ENCODE measurements around the gene IL6. TPM values are rescaled to one million over a fixed set of nuclear protein-coding genes. Genes with fewer than 3 reads are reported as not detected.

Gene IL6
- total and polyA plus RNA-seq, 9 of the 15 experiments (the other 6 are each of a cell fraction or from before 2014, with no cell fraction given), result 0.76 to 2.9 (median 1.5) TPM

GRCh38 chr7:22696541-22697228 is 30.3 kb upstream of the IL6 start (continued):
- TF ChIP-seq ZNF518B (CRISPR knock-in tag; IDR thresholded peaks at IDR 0.05) (no peak), STAT5A (IDR thresholded peaks at IDR 0.05; ENCODE audit: borderline replicate concordance, low read length) (no peak), SMAD1 (IDR thresholded peaks at IDR 0.05; ENCODE audit: low read depth, low read length, partially characterized antibody) (no peak), ARNT (IDR thresholded peaks at IDR 0.05) (peak in 1 of 2 experiments; percentile 25; a peak in 1 of 4 replicates), ESRRB (CRISPR knock-in tag; IDR thresholded peaks at IDR 0.05; ENCODE audit: borderline replicate concordance) (no peak), NR2C1 (IDR thresholded peaks at IDR 0.05) (no peak), NR2C1 (tag; IDR thresholded peaks at IDR 0.05) (peak; percentile 23; the same call in 1 of the 2 replicates), SMAD4 (CRISPR knock-in tag; conservative IDR thresholded peaks at IDR 0.05) (peak; percentile 59), TRIM24 (IDR thresholded peaks at IDR 0.05) (0 out of 4 replicates have a peak, but pooled peaks of 1 of the 2 experiments have one; percentile 19), ZNF696 (CRISPR knock-in tag; conservative IDR thresholded peaks at IDR 0.05) (no peak), CTBP1 (IDR thresholded peaks at IDR 0.05; ENCODE audit: borderline replicate concordance) (peak; percentile 46; the same call in 1 of the 2 replicates), ZFX (CRISPR knock-in tag; IDR thresholded peaks at IDR 0.05) (peak; percentile 31; the same call in 1 of the 2 replicates), SIN3A (IDR thresholded peaks at IDR 0.05; ENCODE audit: borderline replicate concordance in 2 of 2, control insufficient read depth in 1 of 2, low read depth in 2 of 2, low read length in 2 of 2) (no peak), GATAD2B (IDR thresholded peaks at IDR 0.05; ENCODE audit: borderline replicate concordance) (0 out of 2 replicates have a peak, but pooled peaks have one; percentile 14), SREBF2 (CRISPR knock-in tag; IDR thresholded peaks at IDR 0.05) (no peak), RCOR1 (IDR thresholded peaks at IDR 0.05; ENCODE audit: borderline replicate concordance in 1 of 2, low read depth in 2 of 2, low read length in 2 of 2) (peak in 1 of 2 experiments; percentile 66; a peak in 1 of 4 replicates), ETV6 (IDR thresholded peaks at IDR 0.05; ENCODE audit: borderline replicate concordance in 1 of 2, low read depth in 2 of 2, low read length in 1 of 2) (no peak), ETV6 (CRISPR knock-in tag; IDR thresholded peaks at IDR 0.05; ENCODE audit: borderline replicate concordance) (no peak)
- TF ChIP-seq, protein P1, sequence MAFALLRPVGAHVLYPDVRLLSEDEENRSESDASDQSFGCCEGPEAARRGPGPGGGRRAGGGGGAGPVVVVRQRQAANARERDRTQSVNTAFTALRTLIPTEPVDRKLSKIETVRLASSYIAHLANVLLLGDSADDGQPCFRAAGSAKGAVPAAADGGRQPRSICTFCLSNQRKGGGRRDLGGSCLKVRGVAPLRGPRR (CRISPR knock-in tag; IDR thresholded peaks at IDR 0.05), result no peak
- TF ChIP-seq, protein P2, sequence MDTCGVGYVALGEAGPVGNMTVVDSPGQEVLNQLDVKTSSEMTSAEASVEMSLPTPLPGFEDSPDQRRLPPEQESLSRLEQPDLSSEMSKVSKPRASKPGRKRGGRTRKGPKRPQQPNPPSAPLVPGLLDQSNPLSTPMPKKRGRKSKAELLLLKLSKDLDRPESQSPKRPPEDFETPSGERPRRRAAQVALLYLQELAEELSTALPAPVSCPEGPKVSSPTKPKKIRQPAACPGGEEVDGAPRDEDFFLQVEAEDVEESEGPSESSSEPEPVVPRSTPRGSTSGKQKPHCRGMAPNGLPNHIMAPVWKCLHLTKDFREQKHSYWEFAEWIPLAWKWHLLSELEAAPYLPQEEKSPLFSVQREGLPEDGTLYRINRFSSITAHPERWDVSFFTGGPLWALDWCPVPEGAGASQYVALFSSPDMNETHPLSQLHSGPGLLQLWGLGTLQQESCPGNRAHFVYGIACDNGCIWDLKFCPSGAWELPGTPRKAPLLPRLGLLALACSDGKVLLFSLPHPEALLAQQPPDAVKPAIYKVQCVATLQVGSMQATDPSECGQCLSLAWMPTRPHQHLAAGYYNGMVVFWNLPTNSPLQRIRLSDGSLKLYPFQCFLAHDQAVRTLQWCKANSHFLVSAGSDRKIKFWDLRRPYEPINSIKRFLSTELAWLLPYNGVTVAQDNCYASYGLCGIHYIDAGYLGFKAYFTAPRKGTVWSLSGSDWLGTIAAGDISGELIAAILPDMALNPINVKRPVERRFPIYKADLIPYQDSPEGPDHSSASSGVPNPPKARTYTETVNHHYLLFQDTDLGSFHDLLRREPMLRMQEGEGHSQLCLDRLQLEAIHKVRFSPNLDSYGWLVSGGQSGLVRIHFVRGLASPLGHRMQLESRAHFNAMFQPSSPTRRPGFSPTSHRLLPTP (IDR thresholded peaks at IDR 0.05; ENCODE audit: borderline replicate concordance, extremely low read depth, insufficient read length), result no peak
